Hypothalamus (tissue), 51 donors: ENCODE data around the gene THSD4.

Experiments
- DNase-seq, 51 donors: peaks; one replicate each; lab custom pipeline; 2025; lab: John Stamatoyannopoulos, UW

The THSD4 gene

DNA sequence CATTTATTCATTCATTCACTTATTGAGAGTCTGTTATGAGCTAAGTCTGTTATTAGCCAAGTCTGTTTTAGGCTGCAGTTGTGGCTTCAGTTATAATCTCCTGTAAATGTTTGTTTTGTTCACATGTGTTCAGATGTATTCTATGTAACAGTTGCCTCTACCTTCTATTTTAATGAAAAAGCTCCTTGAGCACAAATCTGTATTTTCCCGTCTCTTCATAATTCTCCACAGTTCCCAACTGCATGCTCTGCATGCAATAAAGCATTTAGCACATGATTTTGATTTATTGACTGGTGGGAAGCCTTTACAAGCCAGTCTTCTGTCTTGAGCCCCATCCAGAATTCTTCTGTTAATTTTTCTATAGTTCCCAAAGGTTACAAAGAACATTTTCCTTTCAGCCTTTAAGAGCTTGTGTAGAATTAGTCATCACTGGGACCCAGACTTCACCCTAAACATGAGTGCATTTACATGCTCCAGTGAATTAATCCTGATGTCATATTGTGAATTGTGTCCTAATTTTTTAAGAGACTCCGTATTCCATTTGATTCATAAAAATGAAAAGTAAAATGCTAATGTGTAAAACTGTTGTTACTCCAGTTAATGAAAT lies 572.7 kb downstream of the THSD4 start:
- no peak for DNase-seq

DNA sequence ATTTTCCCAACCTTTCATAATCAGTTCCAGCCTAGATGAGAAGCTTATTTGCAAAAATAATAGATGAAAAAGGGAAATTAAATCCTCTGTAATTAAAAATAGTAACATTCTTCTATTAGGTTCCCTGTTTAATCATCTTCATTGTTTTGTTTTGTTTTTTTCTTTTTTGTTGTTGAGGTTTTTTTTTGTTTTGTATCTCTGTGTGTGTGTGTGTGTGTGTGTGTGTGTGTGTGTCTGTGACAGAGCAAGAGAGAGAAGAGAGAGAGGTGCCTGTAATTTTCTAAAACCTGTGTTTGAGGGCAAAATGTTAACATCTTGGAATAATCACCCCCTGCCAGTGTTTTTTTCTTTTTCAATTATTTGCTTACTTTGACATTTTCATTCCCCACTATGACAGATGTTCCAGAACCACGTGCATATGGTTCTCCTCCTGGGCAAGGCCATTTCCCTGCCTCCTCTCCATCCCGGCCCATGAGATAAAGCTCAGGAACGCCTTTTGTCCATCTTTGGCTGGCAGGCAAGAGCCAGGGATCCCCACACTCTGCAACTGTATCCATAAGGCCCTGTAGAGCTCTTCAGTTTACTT lies 573.3 kb downstream of the THSD4 start:
- no peak for DNase-seq

DNA sequence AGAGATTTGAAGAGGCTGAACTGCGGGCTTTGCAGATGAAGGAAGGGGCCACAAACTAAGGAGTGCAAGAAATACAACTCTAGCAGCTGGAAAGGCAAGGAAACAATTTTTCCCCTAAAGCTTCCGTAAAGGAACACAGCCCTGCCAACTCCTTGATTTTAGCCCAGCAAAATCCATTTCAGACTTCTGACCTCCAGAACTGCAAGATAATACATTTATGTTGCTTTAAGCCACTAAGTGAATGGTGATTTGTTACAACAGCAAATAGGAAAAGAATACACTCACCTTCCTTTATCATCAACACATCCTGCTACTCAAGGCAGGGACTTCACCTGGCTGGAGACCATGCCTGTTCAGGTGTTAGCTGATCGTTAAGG lies 575.8 kb downstream of the THSD4 start:
- DNase-seq, result no peak

DNA sequence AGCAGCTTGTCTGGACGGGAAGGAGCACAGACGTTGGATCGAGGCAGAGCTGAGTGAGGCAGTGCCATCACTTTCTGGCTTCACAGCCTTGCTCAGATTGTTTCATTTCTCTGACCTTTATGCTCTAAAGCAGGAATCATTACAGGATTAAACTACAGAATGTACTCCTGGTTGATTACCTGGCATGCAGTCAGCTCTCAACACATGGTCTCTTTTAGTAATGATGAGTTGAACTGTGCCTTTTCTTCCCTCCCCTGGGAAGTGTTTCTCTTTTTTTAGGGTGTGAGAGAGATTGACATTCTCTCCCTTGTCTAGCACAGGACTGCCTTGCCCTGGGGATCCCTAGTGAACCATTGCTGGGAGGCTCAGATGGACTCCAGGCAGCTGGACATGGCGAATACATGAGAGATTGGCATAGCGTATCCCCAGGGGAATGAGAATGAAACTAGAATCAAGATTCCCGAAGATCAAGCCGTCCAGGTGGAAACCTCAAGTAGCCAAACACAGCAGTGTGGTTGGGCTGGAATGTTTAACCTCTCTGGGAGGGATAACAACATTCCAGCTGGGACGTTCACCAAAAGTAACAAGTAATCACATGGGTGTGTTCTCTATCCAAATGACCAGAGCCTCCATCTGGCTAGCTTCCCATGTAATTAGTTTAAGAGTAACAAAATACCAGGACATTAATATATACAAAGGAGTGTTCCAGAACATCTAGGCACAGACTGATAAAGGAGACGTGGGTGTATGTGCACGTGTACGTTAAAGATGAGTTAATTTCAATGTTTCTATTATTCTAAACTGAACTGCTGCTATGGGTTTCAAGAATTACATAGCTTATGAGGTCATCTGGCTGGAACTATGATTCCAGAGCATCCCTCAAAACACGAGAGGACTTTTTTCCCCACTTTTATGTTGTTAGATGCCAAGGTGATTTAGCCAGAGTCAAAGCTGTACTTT lies 576.5 kb downstream of the THSD4 start:
- DNase-seq, result no peak

DNA sequence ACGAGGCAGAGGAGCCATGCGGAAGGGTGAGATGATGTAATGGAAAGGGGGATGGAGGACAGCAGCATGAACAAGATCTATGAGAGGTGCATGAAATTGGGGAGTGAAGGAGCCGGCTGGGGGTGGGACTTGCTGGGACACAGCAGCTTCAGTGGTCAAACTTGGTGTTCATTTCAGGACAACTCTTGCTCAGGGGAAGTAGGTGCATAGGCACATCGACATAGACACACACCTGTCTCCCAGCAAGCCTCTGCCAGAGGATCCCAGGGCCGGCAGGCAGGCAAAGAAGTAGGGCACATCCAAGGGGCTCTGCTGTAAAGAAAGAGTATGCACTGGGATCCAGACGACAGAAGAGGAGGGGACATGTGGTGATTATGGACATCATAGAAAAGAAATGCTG lies 582.0 kb downstream of the THSD4 start:
- no peak for DNase-seq

DNA sequence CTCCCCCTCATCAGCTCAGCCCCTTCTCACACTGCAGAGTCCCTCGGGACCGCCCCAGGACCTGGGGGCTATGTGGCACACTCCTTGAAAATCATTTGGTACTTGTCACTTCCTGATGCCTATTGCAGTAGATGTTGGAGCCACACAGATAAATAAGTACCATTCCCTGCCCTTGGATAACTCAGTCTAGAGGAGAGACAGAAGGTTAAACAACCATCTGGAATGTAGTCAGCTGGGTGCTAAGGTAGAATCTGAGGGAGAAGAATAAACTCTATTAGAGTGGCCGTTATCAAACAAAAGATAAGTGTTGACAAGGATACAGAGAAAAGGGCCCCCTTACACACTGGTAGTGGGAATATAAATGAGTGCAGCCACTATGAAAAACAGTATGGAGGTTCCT lies 582.8 kb downstream of the THSD4 start:
- DNase-seq, result no peak

DNA sequence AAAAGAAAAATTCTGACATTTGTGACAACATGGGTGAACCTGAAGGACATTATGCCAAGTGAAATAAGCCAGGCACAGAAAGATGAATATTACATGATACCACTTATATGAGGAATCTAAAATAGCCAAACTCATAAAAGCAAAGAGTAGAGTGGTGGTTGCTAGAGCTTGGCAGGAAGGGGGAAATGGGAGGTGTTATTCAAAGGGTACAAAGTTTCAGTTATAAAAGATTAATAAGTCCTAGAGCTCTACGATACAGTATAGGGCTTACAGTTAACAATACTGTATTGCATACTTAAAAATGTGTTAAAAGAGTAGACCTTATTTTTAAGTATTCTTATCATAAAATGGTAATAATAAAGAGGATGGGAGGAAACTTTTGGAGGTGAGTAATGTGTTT lies 583.5 kb downstream of the THSD4 start:
- DNase-seq, result no peak

DNA sequence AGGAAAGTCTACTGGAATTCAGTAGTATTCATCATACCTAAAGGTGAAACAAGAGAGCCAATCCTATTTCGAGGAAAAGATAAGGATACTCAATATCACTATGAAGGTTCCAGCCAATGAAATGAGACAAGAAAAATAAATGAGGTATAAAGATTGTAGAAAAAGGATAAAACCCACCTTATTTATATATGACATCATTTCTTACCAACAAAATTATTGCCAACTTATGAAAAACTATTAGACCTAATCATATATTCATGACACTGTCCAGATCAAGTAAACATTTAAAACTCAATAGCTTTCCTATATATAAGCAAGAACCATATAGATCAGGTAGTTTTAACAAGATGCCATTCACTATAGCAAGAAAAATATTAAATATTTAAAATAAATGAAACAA lies 584.7 kb downstream of the THSD4 start:
- no peak for DNase-seq

DNA sequence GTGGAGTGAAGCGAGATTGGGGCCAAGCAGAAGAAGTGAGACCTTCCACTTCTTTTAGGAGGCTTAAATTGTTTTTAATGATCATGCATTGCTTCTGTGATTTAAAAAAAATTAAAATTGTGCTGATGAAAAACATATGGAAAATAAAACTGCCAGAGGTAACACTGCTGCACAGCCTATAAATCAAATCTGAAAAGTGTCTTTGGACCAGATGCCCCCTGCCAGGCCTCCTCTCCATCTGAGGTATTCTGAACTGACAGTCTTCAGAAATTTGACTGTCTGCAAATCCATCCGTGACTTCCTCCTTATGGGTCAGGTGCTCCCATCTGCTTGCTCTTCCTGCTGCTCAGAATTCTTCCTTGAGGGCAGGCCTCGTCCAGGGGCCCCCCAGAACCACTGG lies 586.5 kb downstream of the THSD4 start:
- DNase-seq, result no peak

DNA sequence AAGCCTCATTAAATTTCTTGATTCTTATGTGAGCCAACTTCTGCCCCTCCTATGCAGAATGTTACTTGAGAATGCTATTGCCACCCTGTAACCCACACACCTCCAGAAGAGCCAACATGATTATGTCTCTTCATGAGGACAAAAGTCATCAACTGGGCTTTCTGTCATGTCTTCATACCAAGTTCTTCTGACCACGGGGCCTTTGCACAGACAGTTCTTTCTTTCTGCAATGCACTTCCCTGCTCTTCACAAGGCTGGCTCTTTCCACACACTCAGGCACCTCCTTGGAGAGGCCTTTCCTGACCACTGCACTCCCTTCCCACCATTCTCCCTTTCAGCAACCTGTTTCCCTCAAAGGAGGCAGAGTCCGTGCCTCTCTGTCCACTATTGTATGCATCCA lies 587.2 kb downstream of the THSD4 start:
- no peak for DNase-seq

DNA sequence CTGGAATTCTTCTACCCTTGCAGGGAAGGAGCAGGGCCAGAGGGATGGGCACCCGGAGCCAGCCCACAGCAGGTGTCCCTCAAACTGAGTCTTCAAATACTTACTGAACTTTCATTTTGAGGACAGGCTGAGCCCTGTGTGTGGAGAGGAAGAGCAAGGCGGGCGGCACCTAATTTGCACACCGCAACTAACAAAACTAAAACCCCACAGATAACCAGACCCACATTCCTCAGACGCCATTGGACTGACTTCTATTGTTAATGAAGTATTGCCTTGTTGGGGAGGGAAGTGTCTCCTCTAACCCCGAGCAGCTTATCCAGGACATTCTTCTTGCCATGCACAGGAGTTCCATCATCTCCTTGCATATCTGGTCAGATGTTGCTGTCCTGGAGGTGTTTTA lies 589.9 kb downstream of the THSD4 start:
- no peak for DNase-seq

DNA sequence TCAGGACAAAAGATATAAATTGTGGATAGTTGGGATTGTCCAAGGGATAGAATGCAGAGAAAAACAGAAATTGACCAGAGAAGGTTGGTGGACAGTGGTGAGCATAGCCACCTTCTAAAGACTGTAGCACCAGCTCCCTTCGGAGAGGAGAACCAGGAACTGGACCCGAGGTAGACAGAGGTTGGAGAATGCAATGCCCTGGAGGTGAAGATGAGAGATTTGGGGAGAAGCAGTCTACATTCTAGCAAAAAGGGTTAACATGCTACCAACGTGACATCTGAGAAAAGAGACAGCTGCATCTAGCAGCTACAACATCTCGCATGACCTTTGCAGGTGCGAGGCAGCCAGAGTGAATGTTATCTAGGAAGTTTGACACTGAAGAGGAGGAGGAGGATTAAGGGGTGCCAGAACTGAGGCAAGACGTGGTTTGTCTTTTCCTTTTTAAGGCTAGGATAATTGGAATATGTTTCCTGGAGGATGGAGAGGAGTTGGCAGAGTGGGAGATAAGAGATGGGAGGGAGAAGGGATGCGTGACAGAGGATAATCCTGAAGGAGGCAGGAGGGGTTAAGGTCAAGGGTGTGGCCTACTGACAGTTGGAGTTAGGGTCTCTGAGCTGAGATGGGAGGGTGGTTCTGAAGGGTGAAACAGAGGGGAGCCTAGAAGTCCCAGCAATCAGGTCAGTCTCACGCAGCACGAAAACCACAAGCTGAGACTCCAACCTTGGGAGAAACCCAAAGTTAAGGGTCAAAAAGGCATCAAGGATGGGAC lies 591.4 kb downstream of the THSD4 start:
- no peak for DNase-seq

DNA sequence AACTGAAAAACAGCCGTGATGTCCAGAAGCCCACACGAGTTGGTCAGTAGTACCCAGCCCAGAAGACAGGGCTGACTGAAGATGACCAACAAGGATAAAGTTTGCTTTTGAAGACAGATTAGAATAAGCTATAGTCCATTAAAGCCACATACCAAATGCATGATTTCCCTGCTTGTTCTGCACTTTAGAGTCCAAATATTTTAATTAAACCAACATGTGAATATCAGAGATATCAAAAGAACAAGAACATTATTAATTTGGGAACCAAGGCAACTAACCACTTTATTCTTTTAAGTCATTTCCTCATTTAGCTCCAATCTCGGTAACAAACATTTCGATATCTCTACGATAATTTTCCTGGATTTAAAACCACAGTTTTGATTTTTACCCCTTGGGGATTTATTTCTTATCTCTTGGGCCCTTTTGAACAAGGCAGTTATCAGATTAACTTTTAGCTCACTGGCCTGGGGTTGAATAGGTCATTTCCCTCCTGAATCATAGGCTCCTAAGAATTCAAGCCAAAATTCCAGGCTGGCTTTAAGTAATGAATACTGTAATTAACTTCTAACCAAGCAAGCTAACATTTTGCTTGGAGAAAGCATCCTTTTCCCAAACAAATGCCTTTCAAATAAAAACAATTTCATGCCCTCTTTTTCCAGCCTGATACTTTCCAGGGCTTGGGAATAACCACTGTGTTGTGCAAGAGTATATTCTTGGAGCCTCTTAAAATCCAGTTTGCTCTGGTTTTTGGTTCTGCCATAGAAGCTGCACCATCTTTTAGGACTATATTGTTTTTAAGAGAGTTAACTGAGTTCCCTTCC lies 592.2 kb downstream of the THSD4 start:
- no peak for DNase-seq

DNA sequence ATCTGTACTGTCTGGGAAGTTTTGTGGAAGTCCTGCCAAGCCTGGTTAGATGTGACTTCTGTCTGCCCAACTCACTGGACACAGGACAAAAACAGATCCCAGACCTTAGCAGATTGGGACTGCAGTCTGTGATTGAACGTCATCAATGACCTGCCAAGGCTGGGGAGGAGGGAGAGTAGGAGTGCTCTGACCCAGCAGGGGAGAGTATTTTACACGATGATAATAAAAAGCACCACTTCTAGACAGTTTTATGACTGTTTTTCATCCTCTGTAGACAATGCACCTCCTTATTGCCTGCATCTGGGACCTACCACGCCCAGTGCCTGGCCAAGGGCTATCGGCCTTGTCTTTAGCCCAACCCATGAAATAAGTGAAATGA lies 592.8 kb downstream of the THSD4 start:
- no peak for DNase-seq

DNA sequence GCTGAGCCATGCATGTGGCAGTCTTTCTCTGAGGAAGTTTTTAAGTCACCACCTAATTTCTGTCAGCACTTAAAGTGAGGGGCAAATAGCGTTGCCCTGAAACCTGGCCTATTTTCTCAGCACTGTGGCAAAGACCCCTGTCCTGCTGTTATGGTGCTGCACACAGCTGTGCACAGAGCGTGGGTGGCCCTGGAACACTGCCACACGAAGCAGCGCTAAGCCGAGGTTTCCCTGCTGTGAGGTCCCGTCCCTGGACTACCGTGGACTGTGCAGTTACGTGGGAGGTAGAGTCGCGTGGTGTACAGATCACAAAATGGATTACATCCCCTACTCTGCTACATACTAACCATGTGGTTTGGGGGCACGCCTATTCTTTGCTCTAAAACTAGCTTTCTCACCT lies 593.5 kb downstream of the THSD4 start:
- no peak for DNase-seq

DNA sequence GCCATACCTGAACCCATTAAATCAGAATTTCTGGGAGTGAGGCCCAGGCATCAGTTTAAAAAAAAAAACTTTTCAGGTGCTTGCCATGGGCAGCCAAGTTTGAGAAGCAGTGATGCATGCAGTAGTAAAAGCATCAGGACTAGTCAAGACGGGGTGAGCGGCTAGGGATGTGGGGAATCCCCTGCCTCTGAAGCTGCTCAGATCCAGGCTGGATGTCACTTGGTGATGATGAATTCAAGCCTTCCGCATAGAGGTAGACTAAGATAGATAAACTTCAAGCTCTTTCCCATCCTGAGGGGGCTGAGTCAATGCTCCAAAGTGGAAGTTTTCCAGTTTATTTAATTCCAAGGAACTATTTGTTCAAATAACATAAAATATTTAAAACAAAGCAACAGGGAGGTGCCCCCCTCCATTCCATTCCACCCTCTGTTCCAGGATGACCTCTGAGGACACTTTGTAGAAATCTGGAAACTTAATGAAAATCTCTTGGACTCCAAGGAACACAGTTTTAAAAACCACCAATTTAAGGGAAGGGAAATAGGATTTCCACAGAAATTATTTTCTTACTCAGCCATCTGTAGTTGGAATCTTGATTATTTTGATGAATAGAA lies 594.6 kb downstream of the THSD4 start:
- DNase-seq, result no peak

DNA sequence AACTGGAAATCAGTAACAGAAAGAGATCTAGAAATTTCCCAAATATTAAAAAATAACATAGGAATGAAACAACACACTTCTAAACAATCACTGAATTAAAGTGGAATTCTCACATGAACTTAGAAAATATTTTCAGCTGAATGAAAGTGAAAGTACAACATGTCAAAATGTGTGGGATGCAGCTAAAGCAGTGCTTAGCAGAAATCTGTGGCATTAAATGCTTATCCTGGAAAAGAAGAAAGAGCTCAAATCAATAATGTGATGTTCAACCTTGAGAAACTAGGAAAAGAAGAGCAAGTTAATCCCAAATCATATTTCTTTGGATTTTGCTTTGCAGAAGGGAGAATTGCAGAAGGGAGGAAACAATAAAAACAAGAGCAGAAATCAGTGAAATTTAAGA lies 596.9 kb downstream of the THSD4 start:
- no peak for DNase-seq

DNA sequence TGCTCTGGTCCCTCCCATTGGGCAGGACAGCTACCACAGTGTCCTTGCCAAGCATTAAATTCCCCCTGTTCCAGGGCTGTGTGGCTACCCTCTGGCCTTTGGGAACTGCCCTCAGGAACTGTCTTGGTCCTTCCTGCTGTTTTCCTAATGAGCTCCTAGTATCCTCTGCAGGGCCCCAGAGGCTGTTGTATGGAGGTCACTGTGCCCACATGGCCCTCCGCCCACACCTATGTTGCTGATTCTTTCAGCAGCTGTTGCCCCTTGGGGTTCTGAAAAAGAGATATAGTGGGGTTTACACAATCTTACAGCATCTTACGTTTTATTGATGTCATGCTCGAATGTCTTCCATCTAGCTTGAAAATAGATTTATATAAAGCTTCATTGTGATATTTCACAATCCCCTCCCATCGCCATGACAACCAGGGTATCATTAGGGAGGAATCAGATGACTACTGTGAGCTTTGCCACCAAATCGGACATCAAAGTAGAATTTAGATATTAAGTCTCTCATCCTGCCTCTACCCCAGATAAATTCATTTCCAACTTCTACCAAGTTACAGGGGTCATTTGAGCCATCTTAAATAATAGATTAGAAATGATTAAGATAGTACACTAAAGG lies 598.0 kb downstream of the THSD4 start:
- DNase-seq, result no peak

DNA sequence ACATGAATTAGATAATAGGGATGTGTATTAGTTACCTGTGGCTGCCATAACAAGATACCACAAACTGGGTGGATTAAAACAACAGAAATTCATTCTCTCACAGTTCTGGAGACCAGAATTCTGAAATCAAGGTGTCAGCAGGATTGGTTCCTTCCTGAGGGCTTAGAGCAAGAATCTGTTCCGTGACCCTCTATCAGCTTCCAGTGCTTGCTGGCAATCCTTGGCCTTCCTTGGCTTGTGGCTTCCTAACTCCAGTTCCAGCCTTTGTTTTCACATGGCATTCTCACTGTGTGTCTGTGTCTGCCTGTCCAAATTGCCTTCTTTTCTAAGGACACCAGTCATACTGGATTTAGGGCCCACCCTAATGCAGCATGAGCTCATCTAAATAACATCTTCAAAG lies 600.6 kb downstream of the THSD4 start:
- DNase-seq, result no peak

DNA sequence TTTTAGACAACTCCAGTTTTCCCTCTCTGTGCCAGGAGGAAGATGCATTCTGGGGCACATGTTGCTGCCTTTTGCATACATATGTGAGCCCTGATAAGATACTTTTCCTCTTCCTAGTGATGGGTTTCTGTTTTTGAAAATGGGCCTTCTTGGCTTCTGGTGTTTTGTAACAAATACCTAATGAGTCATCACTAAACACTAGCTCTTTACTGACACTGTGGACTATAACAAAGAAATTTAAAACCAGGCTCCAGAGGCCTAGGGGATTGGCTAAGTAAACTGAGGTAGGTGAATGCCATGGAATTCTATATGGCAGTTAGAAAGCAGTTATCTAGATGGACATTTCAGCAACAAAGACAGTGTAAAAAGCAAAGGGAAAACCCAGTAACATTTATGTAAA lies 601.7 kb downstream of the THSD4 start:
- no peak for DNase-seq
